ENCODE data around the gene SERP2. TPM values are rescaled to one million over a fixed set of nuclear protein-coding genes. Genes with fewer than 3 reads are reported as not detected.

The SERP2 gene
- total RNA-seq, 1 donor from 2014 or later = 2.8 TPM

GRCh38 chr13:44365008-44365407 lies 8.6 kb upstream of the SERP2 start:
- no peak for DNase-seq
- H3K4me1 ChIP-seq = no peaks in the 10 kb centered on the region
- intact Hi-C loops (cut with DNase I) = no loop called here
- H3K36me3 ChIP-seq = no peaks in the 10 kb centered on the region
- ATAC-seq = no peak
- no peak overlapping the region for H3K27ac ChIP-seq
- H3K9me3 ChIP-seq = no peaks in the 10 kb centered on the region
- no peak for TF ChIP-seq CTCF (IDR thresholded peaks at IDR 0.05)
- no peak overlapping the region for H3K4me3 ChIP-seq
- no peaks in the 10 kb centered on the region for H3K27me3 ChIP-seq

- Histone ChIP-seq H3K27me3 (no peaks in the 10 kb centered on the region), H3K27ac (no peak overlapping the region), H3K36me3 (no peaks in the 10 kb centered on the region), H3K9me3 (no peaks in the 10 kb centered on the region), H3K4me1 (no peaks in the 10 kb centered on the region), H3K4me3 (no peak overlapping the region)
- no peak for DNase-seq
- intact Hi-C loops (cut with DNase I) = no loop called here
- ATAC-seq = no peak
- TF ChIP-seq CTCF (IDR thresholded peaks at IDR 0.05) = no peak
Measured at GRCh38 chr13:44365899-44366298, 7.7 kb upstream of the SERP2 start.

- intact Hi-C loops (cut with DNase I) = no loop called here
- Histone ChIP-seq H3K9me3 (no peaks in the 10 kb centered on the region), H3K27me3 (no peaks in the 10 kb centered on the region), H3K4me3 (no peak overlapping the region), H3K27ac (no peak overlapping the region), H3K4me1 (no peaks in the 10 kb centered on the region), H3K36me3 (no peaks in the 10 kb centered on the region)
- DNase-seq (no peak), ATAC-seq (no peak)
- no peak for TF ChIP-seq CTCF (IDR thresholded peaks at IDR 0.05)
Measured at GRCh38 chr13:44368062-44368591, 5.5 kb upstream of the SERP2 start.

GRCh38 chr13:44368599-44369368 lies 4.8 kb upstream of the SERP2 start:
- Histone ChIP-seq H3K27ac (no peak overlapping the region), H3K36me3 (no peaks in the 10 kb centered on the region), H3K4me3 (no peak overlapping the region), H3K27me3 (no peaks in the 10 kb centered on the region), H3K4me1 (no peaks in the 10 kb centered on the region), H3K9me3 (no peaks in the 10 kb centered on the region)
- ATAC-seq (no peak), DNase-seq (no peak)
- intact Hi-C loops (cut with DNase I) = no loop called here
- TF ChIP-seq CTCF (IDR thresholded peaks at IDR 0.05) = no peak

GRCh38 chr13:44371421-44371820 lies 2.2 kb upstream of the SERP2 start:
- ATAC-seq = no peak
- Histone ChIP-seq H3K9me3 (no peaks in the 10 kb centered on the region), H3K36me3 (no peaks in the 10 kb centered on the region)

More at GRCh38 chr13:44371421-44371820, 2.2 kb upstream of the SERP2 start:
- Histone ChIP-seq H3K4me1 (no peaks in the 10 kb centered on the region), H3K27me3 (no peaks in the 10 kb centered on the region), H3K27ac (no peak overlapping the region), H3K4me3 (no peak overlapping the region)
- no peak for TF ChIP-seq CTCF (IDR thresholded peaks at IDR 0.05)
- DNase-seq = no peak
- intact Hi-C loops (cut with DNase I) = no loop called here
